Measurements from ENCODE around the gene PCDH1. TPM values are rescaled to one million over a fixed set of nuclear protein-coding genes. Genes with fewer than 3 reads are reported as not detected.

The PCDH1 gene
- total RNA-seq, 1 donor from 2014 or later = 11.5 TPM

DNA sequence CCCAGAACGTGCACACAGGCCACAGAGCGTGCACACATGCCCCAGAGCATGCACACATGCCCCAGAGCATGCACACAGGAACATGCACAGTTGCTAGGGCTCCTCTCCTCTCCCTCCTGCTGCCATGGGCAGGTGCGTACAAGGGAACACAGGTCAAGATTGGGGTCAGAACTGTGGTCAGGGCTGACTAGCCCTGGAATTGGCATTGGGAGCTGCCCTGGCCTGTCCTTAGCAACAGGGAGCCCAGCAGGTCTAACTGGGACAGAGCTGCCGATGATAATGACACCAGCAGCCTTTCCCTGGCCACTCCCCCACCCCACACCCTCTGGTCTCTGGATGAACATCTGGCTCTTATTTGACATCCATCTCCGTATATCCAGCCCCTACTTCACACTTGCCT lies 8.0 kb downstream of the PCDH1 start:
- DNase-seq (ENCODE audit: low read depth) (no peak), FAIRE-seq (no peak)
- TF ChIP-seq, protein P1, sequence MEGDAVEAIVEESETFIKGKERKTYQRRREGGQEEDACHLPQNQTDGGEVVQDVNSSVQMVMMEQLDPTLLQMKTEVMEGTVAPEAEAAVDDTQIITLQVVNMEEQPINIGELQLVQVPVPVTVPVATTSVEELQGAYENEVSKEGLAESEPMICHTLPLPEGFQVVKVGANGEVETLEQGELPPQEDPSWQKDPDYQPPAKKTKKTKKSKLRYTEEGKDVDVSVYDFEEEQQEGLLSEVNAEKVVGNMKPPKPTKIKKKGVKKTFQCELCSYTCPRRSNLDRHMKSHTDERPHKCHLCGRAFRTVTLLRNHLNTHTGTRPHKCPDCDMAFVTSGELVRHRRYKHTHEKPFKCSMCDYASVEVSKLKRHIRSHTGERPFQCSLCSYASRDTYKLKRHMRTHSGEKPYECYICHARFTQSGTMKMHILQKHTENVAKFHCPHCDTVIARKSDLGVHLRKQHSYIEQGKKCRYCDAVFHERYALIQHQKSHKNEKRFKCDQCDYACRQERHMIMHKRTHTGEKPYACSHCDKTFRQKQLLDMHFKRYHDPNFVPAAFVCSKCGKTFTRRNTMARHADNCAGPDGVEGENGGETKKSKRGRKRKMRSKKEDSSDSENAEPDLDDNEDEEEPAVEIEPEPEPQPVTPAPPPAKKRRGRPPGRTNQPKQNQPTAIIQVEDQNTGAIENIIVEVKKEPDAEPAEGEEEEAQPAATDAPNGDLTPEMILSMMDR (IDR thresholded peaks at IDR 0.05; ENCODE audit: insufficient read depth, low read depth, low read length) = no peak
- TF ChIP-seq EZH2 (IDR thresholded peaks at IDR 0.05; ENCODE audit: insufficient read depth, low read length) = no peak
- peaks cover 42% of the 10 kb centered on the region for H3K27me3 Mint-ChIP-seq (ENCODE audit: low read depth, unreplicated experiment)
- H3K79me2 ChIP-seq (ENCODE audit: insufficient read depth, low read length) = no peaks in the 10 kb centered on the region
- H3K27ac ChIP-seq (ENCODE audit: low read depth, low read length) = no peak overlapping the region
- peaks cover 5% of the 10 kb centered on the region for H3K4me1 Mint-ChIP-seq (ENCODE audit: low read depth, unreplicated experiment)
- H4K20me1 ChIP-seq (ENCODE audit: insufficient read depth, low read length) = peaks cover 4% of the 10 kb centered on the region
- no peaks in the 10 kb centered on the region for H3K36me3 ChIP-seq (ENCODE audit: insufficient read depth, low read length)
- H3K9ac ChIP-seq (ENCODE audit: low read length) = no peak overlapping the region
- no peak overlapping the region for H3K4me3 Mint-ChIP-seq (ENCODE audit: unreplicated experiment)
- H3K4me2 ChIP-seq (ENCODE audit: low read length) = no peak overlapping the region
- no peaks in the 10 kb centered on the region for H3K9me3 ChIP-seq (ENCODE audit: insufficient read depth, low read depth, low read length)
- H3K9me3 Mint-ChIP-seq (ENCODE audit: unreplicated experiment) = peaks cover 1% of the 10 kb centered on the region
- no peak overlapping the region for H3K27ac Mint-ChIP-seq (ENCODE audit: unreplicated experiment)
- H3K4me1 ChIP-seq (ENCODE audit: insufficient read depth, low read length) = peaks cover 4% of the 10 kb centered on the region
- no peak overlapping the region for H2AFZ ChIP-seq (ENCODE audit: low read depth, low read length)
- H3K4me3 ChIP-seq (ENCODE audit: insufficient read depth, low read depth, low read length) = no peak overlapping the region
- peaks cover 3% of the 10 kb centered on the region for H3K36me3 Mint-ChIP-seq (ENCODE audit: low read depth, unreplicated experiment)
- H3K27me3 ChIP-seq (ENCODE audit: insufficient read depth, low read length) = peaks cover 7% of the 10 kb centered on the region

DNA sequence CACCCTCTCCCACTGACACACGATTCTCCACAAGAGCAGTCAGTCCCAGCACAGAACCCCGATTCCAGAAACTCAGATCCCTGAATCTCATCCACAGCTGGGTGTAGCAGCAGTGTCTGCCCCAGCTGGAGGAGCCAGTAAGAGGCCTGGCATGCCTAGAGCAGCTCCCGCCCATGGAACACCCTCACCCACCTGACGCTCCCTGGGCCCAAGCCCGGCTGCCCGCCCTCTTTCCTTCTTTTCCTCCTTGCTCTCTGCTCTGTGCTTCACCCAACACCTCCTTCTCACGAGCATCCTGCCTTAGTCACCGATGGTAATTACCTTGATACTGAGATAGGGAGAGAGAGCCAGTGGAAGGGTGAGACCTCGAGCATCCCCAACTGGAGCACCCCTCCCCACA lies 8.7 kb downstream of the PCDH1 start:
- FAIRE-seq (no peak), DNase-seq (ENCODE audit: low read depth) (no peak)
- no peak overlapping the region for H3K4me2 ChIP-seq (ENCODE audit: low read length)
- no peak overlapping the region for H3K27ac ChIP-seq (ENCODE audit: low read depth, low read length)
- H3K4me3 ChIP-seq (ENCODE audit: insufficient read depth, low read depth, low read length) = no peak overlapping the region
- H3K4me1 Mint-ChIP-seq (ENCODE audit: low read depth, unreplicated experiment) = peaks cover 5% of the 10 kb centered on the region
- no peak overlapping the region for H3K9ac ChIP-seq (ENCODE audit: low read length)
- no peaks in the 10 kb centered on the region for H3K9me3 ChIP-seq (ENCODE audit: insufficient read depth, low read depth, low read length)
- peak overlapping the region; percentile 26 for H3K27ac Mint-ChIP-seq (ENCODE audit: unreplicated experiment)
- no peak overlapping the region for H3K4me3 Mint-ChIP-seq (ENCODE audit: unreplicated experiment)
- H3K27me3 Mint-ChIP-seq (ENCODE audit: low read depth, unreplicated experiment) = peaks cover 35% of the 10 kb centered on the region
- TF ChIP-seq, protein P1 (IDR thresholded peaks at IDR 0.05; ENCODE audit: insufficient read depth, low read depth, low read length) = no peak
- no peak for TF ChIP-seq EZH2 (IDR thresholded peaks at IDR 0.05; ENCODE audit: insufficient read depth, low read length)
- no peaks in the 10 kb centered on the region for H3K27me3 ChIP-seq (ENCODE audit: insufficient read depth, low read length)
- H3K4me1 ChIP-seq (ENCODE audit: insufficient read depth, low read length) = peaks cover 4% of the 10 kb centered on the region
- H2AFZ ChIP-seq (ENCODE audit: low read depth, low read length) = no peak overlapping the region
- H3K79me2 ChIP-seq (ENCODE audit: insufficient read depth, low read length) = no peaks in the 10 kb centered on the region
- H3K9me3 Mint-ChIP-seq (ENCODE audit: unreplicated experiment) = peaks cover 1% of the 10 kb centered on the region
- peaks cover 10% of the 10 kb centered on the region for H3K36me3 Mint-ChIP-seq (ENCODE audit: low read depth, unreplicated experiment)
- H3K36me3 ChIP-seq (ENCODE audit: insufficient read depth, low read length) = no peaks in the 10 kb centered on the region
- no peaks in the 10 kb centered on the region for H4K20me1 ChIP-seq (ENCODE audit: insufficient read depth, low read length)

DNA sequence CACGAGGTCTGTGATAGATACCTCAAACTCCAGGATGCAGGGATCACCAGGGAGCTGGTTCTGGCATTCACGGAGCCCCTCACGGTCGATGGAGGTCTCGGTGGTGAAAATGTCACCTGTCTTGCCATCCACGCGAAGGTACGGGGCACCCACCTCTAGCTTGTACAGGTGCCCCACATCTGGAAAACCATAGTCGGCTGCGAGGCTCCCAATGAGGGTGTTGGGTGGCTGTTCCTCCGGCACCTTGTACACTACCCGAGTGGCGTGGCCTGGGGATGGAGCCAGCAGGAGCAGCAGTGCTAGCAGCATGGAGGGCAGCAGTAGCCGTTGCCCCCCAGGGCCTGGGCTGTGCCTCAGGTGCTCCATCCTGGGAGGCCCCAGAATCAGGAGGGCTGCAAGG lies 9.2 kb downstream of the PCDH1 start:
- Mint-ChIP-seq H3K4me3 (ENCODE audit: unreplicated experiment) (no peak overlapping the region), H3K4me1 (ENCODE audit: low read depth, unreplicated experiment) (peaks cover 5% of the 10 kb centered on the region), H3K9me3 (ENCODE audit: unreplicated experiment) (peaks cover 1% of the 10 kb centered on the region), H3K36me3 (ENCODE audit: low read depth, unreplicated experiment) (peaks cover 12% of the 10 kb centered on the region), H3K27ac (ENCODE audit: unreplicated experiment) (no peak overlapping the region), H3K27me3 (ENCODE audit: low read depth, unreplicated experiment) (peaks cover 32% of the 10 kb centered on the region)
- Histone ChIP-seq H3K79me2 (ENCODE audit: insufficient read depth, low read length) (no peaks in the 10 kb centered on the region), H3K9me3 (ENCODE audit: insufficient read depth, low read depth, low read length) (no peaks in the 10 kb centered on the region), H3K27ac (ENCODE audit: low read depth, low read length) (no peak overlapping the region), H3K27me3 (ENCODE audit: insufficient read depth, low read length) (no peaks in the 10 kb centered on the region), H3K4me1 (ENCODE audit: insufficient read depth, low read length) (peaks cover 4% of the 10 kb centered on the region), H3K36me3 (ENCODE audit: insufficient read depth, low read length) (no peaks in the 10 kb centered on the region), H2AFZ (ENCODE audit: low read depth, low read length) (no peak overlapping the region), H3K9ac (ENCODE audit: low read length) (no peak overlapping the region), H4K20me1 (ENCODE audit: insufficient read depth, low read length) (no peaks in the 10 kb centered on the region), H3K4me2 (ENCODE audit: low read length) (no peak overlapping the region), H3K4me3 (ENCODE audit: insufficient read depth, low read depth, low read length) (no peak overlapping the region)
- TF ChIP-seq, protein P1 (IDR thresholded peaks at IDR 0.05; ENCODE audit: insufficient read depth, low read depth, low read length) = no peak
- no peak for TF ChIP-seq EZH2 (IDR thresholded peaks at IDR 0.05; ENCODE audit: insufficient read depth, low read length)
- FAIRE-seq (no peak), DNase-seq (ENCODE audit: low read depth) (no peak)

Measured in astrocyte (in vitro differentiated cells and primary cell).